NCI-H2081 (cell line): ENCODE data around the gene MTNR1A.
"Not testable (repeated sequence)": the region's sequence is repeated elsewhere in the genome, so short reads cannot be mapped to it uniquely, and the experiment has no call there.

Experiments used
- DNase-seq, 2 experiments: peaks; one replicate each; lab custom pipeline; 2025; lab: John Stamatoyannopoulos, UW

The MTNR1A gene

DNA sequence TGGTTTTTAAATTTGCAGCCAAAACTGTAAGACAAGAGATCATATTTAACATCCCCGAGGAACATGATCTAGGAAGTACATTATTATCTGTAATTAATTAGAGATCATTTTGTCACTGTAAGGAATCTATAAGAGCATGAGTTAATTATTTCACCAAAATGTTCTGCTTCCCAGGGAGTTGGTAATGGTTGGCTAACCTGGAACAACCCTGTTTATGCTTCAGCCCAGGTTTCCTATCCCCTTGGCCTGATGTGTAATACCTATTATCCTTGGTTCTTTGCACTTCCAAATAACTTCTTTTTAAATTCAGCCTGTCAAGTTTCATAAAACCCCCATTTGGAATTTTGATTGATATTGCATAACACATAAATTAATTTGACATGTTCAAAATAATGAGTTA, 6.4 kb upstream of the MTNR1A start:
- DNase-seq: no peak

DNA sequence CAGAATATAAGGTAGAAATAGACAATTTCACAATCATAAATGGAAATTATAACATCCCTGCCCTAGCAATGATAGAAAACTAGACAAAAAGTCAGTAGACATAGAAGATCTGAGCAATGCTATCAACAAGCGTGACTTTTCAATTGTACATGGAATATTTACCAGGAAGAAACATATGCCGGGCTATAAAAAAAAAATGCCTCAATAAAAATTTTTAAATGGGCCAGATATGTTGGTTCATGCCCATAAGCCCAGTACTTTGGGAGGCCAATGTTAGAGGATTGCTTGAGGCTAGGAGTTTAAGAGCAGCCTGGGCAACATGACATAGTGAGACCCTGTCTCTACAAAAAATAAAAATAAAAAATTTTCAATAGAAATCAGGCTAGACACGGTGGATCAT, 5.3 kb upstream of the MTNR1A start:
- no peak for DNase-seq

DNA sequence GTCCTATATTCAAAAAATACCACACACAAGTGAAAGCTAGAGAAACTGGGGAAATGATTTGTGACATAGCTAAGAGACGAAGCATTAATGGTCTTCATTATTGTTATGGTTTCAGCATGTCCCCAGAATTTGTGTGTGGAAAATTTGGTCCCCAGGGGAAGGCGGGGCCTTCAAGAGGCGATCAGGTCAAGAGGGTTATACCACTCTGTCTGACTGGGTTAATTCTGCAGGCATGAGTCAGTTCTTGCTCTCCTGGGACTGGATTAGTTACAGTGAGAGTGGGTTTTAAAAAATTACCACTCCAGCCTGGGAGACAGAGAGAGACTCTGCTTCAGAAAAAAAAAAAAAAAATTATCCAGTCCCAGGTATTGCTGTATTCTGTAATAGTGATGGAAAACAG, 2.1 kb upstream of the MTNR1A start:
- no peak for DNase-seq

DNA sequence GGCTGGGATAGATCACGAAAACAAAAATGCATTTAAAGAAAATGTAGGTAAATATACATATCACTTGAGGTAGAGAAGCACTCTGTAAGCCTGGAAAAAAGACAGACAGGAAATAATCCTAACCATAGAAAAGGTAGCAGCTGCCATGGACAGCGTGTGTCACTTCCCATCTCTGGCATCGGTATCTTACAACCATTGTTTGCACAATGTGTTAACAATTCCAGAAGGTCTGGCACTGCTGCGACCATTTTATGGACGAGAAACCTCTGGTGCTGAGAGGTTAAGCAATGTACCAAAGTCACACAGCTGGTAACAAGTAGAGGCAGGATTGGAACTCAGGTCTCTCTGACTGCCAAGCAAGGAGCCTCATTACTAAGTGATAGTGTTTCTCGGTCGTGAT, 1.7 kb upstream of the MTNR1A start:
- no peak for DNase-seq

DNA sequence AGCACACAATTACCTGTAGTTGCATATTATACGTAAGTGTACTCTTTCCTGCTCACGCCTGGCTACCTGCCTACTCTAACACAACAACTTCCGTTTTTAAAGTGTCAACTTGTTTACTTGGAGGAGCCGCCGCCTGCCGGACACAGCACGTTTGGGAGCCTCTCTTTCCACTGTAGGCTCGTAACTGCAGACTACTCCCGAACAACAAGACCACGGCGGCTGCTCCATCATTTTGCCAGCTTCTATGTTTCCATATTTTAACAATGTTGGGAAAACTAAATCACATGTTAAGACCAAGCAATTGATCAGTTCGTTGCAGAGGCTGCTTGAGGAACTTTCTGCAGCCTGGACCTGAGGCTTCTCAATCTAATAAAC, 841 bp downstream of the MTNR1A start:
- peak; percentile 20 to 64 for DNase-seq

DNA sequence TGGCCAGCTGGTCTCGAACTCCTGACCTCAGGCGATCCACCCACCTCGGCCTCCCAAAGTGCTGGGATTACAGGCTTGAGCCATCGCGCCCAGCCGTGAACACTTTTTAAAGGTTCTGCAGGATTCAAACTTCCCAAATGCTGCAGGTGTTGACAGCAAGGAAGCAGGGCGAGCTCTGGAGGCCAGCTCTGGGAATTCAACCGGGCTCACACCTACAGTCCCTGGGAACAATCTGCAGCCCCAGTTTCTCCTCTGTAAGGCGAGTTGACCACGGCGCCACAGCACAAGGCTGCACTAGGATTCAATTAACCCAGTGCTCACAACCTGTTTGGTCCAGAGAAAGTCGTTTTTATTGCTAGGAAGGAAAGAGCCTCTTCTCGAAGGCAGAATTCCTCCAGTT, 1.6 kb downstream of the MTNR1A start:
- DNase-seq: no peak

DNA sequence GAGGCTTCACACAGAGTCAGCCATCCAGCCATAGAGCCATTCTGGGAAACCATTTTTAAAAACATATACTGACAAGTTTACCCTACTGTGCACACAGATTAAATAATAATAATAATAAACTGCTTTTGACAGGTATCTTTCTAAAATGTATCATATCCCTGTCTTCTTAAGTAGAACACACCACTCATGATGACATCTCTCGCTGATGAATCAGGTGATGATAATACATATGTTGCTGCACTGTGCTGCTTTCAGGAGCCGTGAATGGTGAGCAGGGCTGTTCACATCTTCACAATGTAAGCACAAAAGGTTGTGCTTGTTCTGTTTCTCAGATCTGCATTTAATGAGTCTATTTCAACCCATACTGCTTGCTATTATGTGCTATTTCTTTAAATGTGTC, 3.5 kb downstream of the MTNR1A start:
- DNase-seq: no peak

DNA sequence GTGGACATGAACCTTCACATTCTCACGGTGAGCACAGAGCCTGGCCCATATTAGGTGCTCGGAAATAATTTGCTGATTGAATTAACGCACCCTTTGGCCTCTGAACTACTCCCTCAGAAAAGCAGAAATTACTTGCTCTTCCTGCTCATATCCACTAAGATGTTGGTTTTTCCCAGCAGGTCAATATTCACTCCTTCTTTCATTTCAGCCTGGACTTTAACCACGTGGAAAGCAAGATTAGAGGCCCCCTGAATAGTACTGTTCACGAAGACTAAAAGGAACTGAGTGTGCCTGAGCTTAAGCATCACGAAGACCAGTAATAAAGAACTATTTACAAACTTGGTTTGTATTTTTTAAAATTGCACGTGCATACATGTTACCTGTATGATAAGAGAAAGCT, 9.9 kb downstream of the MTNR1A start:
- DNase-seq: no peak

DNA sequence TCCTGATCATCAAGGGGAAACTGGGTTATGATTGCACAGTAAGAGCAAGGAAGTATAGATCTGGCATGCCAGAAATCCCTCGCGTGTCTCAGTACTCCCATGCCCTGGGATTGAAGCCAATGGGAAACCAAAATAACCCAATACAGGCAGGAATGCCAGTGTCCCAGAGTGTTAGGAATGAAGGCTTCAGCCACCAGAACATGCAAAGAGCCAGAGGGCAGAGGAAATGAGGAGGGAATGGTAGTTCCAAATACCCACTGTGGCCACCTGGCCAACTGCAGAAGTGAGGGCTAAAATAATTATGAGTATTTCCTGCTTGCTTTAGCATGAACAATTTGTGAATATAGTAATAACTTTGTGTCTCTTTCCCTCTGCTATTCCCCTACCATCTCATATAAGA, 12.2 kb downstream of the MTNR1A start:
- DNase-seq: no peak

DNA sequence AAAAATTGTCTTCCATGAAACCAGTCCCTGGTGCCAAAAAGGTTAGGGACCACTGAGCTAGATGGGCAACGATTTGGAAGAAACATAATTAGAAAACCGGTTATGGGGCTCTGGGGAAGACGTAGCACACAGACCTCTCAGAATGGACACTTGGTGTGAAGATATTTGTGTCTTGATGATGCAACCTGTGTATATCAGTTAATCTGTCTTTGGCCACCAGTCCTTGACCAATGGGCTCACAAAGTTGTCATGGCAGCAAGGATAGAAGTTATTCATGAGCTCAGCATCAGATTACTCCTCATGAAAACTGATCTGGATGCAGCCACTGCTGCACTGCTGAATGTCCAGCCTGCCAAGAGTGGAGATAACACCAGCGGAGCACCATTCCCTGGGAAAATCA, 13.6 kb downstream of the MTNR1A start:
- no peak for DNase-seq

DNA sequence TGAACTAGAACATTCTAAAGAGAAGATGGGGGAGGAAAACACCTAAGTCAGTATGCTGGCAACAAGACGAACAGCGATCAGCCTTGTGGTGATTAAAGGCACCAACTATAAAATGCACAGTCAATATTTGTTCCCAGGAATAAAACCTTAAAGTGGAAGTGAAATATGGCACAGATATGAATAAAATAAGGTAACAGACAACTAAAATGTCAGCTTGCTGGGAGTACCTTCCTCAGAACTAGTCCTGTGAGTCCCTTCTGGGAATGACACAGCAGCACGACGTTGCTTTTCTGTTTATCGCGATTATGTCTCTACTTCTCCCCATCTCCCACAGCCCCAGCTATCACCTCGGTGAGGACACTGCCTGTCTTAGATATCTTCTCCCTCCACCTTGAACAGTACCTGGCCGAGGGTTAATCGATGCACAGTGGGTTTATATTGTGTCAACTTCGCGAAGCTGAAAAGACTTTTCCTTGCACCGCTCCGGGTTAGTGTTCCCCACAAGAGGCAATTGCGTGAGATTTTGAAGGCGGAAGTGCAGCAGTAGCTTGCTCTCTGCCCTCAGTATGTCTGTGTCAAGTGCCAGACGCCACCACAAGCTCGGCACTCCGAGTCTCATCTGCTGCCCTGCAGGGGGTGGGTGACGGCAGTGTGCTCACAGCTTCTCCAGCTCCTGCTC, 17.4 kb downstream of the MTNR1A start:
- no peak for DNase-seq

DNA sequence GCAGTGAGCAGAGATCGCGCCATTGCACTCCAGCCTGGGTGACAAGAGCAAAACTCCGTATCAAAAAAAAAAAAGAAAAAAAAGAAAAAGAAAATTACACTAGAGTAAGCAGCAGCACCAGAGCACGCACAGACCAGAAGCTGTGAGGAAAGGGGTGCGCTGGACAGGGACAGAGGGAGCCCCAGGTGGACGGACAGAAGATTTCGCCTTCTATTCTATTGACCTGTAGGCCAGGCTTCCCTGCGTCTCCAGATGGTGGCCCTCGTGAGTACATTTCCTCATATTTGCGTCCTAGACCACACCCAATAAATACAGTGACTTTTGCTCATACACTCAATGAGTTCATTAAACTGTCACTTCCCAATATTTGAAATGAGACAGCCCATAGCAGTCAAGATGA, 19.1 kb downstream of the MTNR1A start:
- no peak for DNase-seq

DNA sequence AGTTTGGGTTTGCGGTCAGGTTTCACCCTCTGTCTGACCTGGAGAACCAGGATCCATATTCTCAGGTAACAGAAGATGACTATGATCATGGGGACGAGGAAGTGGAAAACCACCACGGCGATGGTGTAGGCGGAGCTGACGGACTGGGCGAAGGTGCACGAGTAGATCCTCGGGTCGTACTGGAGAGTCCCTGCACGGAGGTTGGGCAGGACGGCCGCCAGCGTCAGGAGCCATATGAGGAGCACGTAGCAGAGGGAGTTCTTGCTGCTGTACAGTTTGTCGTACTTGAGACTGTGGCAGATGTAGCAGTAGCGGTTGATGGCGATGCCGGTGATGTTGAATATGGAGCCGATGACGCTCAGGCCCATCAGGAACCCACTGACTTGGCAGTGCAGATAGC, 21.3 kb downstream of the MTNR1A start:
- DNase-seq: no peak

DNA sequence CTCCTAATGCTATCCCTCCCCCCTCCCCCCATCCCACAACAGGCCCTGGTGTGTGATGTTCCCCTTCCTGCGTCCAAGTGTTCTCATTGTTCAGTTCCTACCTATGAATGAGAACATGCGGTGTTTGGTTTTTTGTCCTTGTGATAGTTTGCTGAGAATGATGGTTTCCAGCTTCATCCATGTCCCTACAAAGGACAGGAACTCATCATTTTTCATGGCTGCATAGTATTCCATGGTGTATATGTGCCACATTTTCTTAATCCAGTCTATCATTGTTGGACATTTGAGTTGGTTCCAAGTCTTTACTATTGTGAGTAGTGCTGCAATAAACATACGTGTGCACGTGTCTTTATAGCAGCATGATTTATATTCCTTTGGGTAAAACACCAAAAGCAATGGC, 31.4 kb downstream of the MTNR1A start:
- not testable (repeated sequence) for DNase-seq

DNA sequence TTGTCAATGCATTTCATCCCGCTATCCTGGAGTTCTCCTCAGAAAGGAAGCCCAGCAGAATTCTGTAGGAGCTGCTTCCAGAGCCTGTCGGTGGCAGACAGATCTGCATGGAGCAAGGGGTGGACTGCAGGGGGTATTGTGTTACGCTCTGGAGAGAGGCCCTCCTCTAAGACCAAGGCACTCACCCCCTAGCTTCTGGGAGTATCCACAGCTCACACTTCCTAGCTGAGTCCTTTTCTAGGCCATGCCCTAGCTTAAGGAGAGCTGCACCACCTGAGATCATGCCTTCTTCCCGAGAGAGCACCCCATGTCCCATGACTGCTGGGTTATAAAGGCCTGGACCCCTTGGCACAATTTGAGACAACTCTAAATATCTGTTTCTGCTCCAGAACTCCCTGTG, 39.1 kb downstream of the MTNR1A start:
- no peak for DNase-seq

DNA sequence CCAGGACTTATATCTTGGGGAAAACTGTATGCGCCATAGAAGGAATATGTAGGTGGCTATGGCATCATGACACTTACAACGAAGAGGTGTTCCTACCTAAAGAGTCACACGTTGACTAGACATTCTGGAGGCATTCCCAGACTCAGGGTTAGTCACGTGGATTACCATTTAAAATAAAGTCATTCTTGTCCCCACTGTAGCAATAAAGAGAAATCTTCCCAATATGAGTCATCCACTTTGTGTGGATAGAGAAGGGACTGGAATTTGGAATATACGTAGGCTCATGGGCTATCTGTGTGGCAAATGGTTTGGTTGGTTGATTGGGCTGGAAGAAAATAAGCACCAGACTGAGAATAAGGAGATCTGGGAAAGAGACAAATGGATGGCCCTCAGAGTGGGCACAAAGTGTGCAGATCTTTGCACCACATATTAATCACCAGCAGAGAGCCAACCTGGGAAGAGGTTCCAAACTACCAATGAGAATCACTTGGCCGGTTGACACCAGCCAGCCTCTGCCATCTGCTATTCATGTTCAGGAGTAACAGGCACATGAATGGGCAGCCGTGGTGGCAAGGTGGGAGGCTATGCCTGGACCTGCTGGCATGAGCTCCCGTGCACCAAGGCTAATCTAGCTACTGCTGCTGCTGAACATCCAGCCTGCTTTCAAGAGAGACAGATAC, 41.0 kb downstream of the MTNR1A start:
- no peak for DNase-seq

DNA sequence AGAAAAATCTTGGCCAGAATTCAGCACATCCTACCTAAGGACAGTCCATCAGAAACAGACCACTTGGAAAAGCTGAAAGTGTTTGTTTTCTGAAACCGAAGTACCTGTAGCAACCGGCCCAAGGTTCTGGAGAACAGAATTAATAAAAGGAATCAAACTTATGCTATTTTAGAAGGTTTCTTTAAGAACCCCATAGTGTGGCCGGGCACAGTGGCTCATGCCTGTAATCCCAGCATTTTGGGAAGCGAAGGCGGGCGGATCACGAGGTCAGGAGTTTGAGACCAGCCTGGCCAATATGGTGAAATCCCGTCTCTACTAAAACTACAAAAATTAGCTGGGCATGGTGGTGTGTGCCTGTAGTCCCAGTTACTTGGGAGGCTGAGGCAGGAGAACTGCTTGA, 50.6 kb downstream of the MTNR1A start:
- not testable (repeated sequence) for DNase-seq

DNA sequence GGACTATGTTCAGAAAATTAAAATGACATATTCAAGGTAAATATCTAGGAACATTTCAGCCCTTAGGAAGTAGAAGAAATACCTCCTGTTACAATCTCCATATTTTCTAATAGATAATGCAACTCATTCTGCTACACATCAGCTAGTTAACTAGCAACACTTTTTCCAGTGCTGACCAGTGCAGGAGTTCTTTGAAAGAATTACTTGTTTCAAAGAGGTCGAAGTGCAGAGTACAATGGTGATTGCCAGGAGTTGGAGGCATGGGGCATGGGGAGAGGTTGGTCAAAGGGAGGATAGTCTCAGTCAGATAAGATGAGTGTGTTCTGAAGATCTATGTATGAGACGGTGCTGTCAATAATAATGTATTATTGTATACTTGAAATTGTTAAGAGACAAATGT, 53.1 kb downstream of the MTNR1A start:
- no peak for DNase-seq

DNA sequence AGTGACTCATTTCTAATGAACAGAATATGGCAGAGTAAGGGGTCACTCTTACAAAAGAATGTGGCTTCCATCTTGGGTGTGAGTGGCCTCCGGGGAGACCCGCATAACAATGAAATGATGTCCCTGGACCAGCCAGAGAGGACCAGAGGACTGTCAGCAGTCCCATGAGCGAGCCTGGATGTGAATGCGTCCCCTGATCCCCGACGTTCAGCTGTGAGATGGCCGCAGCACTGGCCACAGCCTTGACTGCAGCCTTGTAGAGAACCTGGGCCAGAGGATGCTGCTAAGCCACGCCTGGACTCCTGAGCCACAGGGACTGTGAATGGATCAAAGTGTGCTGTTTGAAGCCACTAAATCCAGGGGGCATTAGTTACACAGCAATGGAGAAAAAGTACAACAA, 53.8 kb downstream of the MTNR1A start:
- DNase-seq: no peak

DNA sequence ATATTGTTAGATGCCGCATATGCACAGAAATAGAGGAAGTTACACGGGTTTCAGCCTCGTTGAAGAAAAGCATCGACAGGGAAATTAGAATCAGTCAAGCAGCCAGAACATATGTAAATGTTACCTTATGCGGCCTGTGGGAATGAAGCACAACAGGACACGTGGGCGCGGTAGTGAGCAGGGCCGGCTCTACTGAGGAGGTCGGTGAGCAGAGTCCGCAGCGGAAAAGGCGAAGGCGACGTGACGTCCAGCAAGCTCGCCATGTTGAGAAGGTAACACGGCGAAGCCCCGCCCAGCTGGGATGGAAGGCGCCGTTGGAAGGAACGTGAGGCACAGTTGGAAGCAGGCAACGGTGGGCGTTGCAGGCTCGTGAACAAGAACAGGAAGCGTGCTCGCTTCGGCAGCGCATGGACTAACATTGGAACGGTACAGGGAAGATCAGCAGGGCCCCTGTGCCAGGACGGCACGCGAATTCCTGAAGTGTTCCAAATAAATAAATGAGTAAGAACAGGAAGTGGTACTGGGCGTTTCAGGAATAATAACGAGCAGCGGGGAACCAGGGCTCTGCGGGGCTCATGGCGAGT, 54.6 kb downstream of the MTNR1A start:
- no peak for DNase-seq

DNA sequence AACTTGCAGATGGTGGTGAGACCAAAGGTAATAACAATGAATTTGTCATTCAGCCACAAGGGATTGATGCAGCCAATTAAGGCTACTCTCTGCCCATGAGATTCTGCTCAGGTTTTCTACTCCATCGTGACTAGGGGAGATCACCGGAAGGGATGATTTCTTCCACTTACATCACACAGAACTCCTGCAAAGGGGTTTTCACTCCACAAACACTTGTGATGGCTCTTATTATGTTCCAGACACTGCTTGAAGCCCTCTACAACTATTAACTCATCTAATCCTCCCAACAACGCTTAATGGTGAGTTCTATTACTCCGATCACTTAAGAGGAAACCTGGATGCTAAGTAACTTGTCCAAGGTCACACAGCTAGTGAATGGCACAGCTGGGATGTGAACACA, 55.9 kb downstream of the MTNR1A start:
- DNase-seq: no peak

DNA sequence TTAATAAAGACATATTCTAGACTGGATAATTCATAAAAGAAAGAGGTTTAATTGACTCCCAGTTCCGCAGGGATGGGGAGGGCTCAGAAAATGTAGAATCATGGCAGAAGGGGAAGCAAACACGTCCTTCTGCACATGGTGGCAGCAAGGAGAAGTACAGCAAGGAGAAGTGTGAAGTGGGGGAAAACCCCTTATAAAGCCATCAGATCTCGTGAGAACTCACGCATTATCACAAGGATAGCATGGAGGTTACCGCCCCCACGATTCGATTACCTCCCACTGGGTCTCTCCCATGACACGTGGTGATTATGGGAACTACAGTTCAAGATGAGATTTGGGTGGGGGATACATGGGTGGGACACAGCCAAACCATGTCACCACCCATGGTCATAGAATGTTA, 58.3 kb downstream of the MTNR1A start:
- no peak for DNase-seq

DNA sequence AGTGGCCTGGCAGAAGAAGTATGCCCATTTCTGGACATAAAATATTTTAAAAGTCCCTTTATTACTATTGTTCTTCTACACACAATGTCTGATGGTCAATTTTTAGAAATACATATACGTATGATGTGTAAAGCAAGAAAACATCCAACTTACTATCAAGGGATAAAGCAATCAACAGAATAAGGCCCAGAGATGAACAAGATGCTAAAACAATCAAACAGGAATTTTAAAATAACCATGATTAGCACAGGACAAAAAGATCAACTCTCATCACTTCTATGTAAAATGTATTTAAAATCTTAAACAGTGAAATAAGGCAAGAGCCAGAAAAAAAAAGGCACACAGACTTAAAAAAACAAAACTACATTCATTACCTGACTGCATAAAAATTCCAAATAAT, 60.9 kb downstream of the MTNR1A start:
- DNase-seq: no peak

DNA sequence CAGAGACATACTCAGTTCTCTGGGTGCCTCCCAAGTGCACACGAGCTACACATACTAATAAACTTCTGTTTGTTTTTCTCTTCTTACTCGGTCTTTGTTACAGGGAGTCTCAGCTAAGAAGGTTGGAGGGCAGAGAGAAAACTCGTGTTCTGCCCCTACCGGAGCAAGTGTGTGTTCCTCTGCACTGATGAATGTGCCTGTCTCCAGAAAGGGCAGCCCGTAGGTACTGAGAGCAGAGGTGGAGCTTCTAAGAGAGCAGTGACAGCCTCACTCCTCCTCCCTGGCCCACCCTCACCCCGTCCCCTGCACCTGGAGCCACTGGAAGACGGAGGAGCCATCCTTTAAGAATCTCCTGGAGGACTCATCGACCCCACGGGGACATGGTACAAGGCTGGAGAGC, 67.6 kb downstream of the MTNR1A start:
- DNase-seq: no peak
